Osteoblast (primary cell): ENCODE data around the gene TLR5. TPM values are rescaled to one million over a fixed set of nuclear protein-coding genes. Genes with fewer than 3 reads are reported as not detected.

Experiments
- DNase-seq: peaks from one replicate; pipeline ENCODE4 v3.0.0; 2011; ENCODE audit warnings: low spot score, mixed read lengths; ENCODE audit not compliant: insufficient read length; ENCODE audit errors: missing footprints
- H2AFZ ChIP-seq: 2 replicates; pipeline ENCODE4 v1.6.0; 2011; ENCODE audit warnings: mild to moderate bottlenecking, low read length
- H3K27ac ChIP-seq: 2 replicates; pipeline ENCODE4 v1.5.1; 2011; ENCODE audit warnings: mild to moderate bottlenecking, low read depth, low read length, moderate library complexity
- H3K27me3 ChIP-seq: 2 replicates; pipeline ENCODE4 v1.6.0; 2012; ENCODE audit warnings: mild to moderate bottlenecking, control low read depth, inconsistent platforms, low read length, moderate library complexity; ENCODE audit not compliant: insufficient read depth
- H3K36me3 ChIP-seq: 2 replicates; pipeline ENCODE4 v1.5.1; 2011; ENCODE audit warnings: mild to moderate bottlenecking, low read length, control low read depth, moderate library complexity; ENCODE audit not compliant: insufficient read depth
- H3K4me1 ChIP-seq: 2 replicates; pipeline ENCODE4 v1.5.1; 2011; ENCODE audit warnings: mild to moderate bottlenecking, low read length, control low read depth, moderate library complexity; ENCODE audit not compliant: insufficient read depth
- H3K4me2 ChIP-seq: 2 replicates; pipeline ENCODE4 v1.6.0; 2011; ENCODE audit warnings: mild to moderate bottlenecking, low read length; ENCODE audit not compliant: insufficient read depth
- H3K4me3 ChIP-seq: fragments of 200-600 bp; sonication (generic); 3 replicates; pipeline ENCODE4 v1.5.1; 2012; ENCODE audit warnings: mild to moderate bottlenecking, low read length, inconsistent platforms; ENCODE audit not compliant: insufficient read depth
- H3K79me2 ChIP-seq: 2 replicates; pipeline ENCODE4 v1.6.0; 2012; ENCODE audit warnings: mild to moderate bottlenecking, low read length, control low read depth, inconsistent platforms; ENCODE audit not compliant: insufficient read depth
- H3K9me3 ChIP-seq: 2 replicates; pipeline ENCODE4 v1.5.1; 2011; ENCODE audit warnings: low read depth, low read length, control low read depth
- H4K20me1 ChIP-seq: 2 replicates; pipeline ENCODE4 v1.6.0; 2012; ENCODE audit warnings: mild to moderate bottlenecking, low read length, control low read depth; ENCODE audit not compliant: insufficient read depth
- total RNA-seq: library from RNA; depleted of rRNA; stranded (reverse); fragments of >200 nt; gene quantifications from 2 replicates; pipeline ENCODE4 v1.2.3, GENCODE V29; 2012
- TF ChIP-seq, protein P1 (sequence below): IDR thresholded peaks from 2 replicates; pipeline ENCODE4 v1.5.1; 2011; ENCODE audit warnings: mild to moderate bottlenecking, low read depth, low read length, moderate library complexity; ENCODE audit errors: extremely low read depth

Gene TLR5
- total RNA-seq, 1 donor = under 0.01 TPM

DNA sequence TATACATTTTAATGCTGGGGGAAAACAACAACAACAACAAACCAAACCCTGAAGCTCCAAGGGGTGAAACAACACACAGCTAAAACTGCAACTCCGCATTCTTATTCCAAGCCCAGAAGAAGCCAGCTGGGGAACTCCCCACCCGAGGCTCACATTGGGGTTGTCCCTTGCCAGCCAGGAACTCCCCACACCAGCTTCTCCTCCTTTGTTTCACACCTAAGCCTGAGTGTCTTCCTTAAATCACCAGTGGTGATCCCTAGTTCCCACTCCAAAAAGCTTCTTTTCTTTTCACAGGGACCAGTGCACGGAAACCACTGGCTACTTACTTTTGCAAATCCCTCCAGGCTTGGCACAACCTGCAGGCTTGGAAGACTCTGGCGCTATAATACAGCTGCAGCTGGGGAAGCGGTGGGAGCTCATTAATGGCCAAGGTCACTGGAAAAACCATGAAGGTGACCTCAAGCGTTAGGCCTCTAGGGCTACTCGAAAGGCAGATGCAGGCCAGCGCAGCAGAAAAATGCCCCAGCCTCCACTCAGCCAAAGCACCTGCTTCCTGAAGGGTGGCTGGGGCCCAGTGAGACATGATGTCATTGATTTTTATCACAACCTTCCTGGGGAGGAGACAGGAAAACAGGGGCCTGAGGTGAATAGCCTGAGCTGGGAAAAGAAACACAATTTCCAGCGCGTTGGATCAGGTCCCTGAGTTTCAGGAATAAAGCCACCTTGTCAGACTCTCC lies 40.1 kb downstream of the TLR5 start:
- Histone ChIP-seq H3K27ac (no peak overlapping the region), H3K79me2 (no peaks in the 10 kb centered on the region), H3K27me3 (peaks cover 24% of the 10 kb centered on the region), H4K20me1 (no peaks in the 10 kb centered on the region), H3K4me1 (no peaks in the 10 kb centered on the region), H3K4me3 (no peak overlapping the region), H3K9me3 (peaks cover 2% of the 10 kb centered on the region), H2AFZ (no peak overlapping the region), H3K4me2 (no peak overlapping the region), H3K36me3 (no peaks in the 10 kb centered on the region)
- TF ChIP-seq, protein P1, sequence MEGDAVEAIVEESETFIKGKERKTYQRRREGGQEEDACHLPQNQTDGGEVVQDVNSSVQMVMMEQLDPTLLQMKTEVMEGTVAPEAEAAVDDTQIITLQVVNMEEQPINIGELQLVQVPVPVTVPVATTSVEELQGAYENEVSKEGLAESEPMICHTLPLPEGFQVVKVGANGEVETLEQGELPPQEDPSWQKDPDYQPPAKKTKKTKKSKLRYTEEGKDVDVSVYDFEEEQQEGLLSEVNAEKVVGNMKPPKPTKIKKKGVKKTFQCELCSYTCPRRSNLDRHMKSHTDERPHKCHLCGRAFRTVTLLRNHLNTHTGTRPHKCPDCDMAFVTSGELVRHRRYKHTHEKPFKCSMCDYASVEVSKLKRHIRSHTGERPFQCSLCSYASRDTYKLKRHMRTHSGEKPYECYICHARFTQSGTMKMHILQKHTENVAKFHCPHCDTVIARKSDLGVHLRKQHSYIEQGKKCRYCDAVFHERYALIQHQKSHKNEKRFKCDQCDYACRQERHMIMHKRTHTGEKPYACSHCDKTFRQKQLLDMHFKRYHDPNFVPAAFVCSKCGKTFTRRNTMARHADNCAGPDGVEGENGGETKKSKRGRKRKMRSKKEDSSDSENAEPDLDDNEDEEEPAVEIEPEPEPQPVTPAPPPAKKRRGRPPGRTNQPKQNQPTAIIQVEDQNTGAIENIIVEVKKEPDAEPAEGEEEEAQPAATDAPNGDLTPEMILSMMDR = no peak
- no peak for DNase-seq

DNA sequence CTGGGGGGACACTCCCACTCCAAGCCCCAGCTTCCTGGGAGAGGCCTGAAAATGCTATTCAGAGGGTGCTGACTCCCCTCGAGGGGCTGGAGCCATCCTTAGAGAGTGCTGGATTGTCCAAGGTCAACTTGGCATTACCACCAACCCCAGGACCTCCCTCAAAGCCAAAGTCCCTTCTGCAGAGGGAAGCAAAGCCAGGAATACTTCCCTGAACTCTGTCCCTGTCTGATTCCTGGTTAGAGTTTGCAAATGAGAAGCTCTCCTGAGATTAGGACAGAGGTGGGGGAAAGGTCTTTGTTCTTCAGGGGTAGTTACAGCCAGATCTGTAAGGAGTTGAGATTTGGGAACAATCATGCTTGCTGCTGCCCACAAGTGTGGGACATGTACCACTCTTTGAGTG lies 45.3 kb downstream of the TLR5 start:
- Histone ChIP-seq H3K79me2 (no peaks in the 10 kb centered on the region), H4K20me1 (no peaks in the 10 kb centered on the region), H3K27ac (no peak overlapping the region), H3K27me3 (peaks cover 20% of the 10 kb centered on the region), H3K4me2 (no peak overlapping the region), H3K4me3 (no peak overlapping the region), H3K9me3 (peaks cover 2% of the 10 kb centered on the region), H3K36me3 (no peaks in the 10 kb centered on the region), H2AFZ (no peak overlapping the region), H3K4me1 (no peaks in the 10 kb centered on the region)
- peak; percentile 37 for DNase-seq
- TF ChIP-seq, protein P1 = no peak

DNA sequence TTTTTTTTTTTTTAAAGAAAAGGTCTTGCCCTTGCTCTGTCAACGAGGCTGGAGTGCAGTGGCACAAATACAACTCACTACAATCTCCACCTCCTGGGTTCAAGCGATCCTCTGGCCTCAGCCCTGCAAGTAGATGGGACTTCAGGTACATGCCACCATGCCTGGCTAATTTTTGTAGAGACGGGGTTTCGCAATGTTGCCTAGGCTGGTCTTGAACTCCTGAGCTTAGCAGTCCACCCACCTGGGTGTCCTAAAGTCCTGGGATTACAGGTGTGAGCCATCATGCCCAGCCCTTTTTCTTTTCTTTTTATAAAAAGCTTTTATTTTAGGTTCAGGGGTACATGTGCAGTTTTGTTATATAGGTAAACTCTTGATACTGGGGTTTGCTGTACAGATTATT lies 47.2 kb downstream of the TLR5 start:
- DNase-seq = no peak
- Histone ChIP-seq H3K79me2 (no peaks in the 10 kb centered on the region), H3K27ac (no peak overlapping the region), H3K4me1 (no peaks in the 10 kb centered on the region), H3K4me3 (no peak overlapping the region), H3K4me2 (no peak overlapping the region), H2AFZ (no peak overlapping the region), H3K9me3 (peaks cover 2% of the 10 kb centered on the region), H4K20me1 (no peaks in the 10 kb centered on the region), H3K27me3 (peaks cover 16% of the 10 kb centered on the region), H3K36me3 (no peaks in the 10 kb centered on the region)
- TF ChIP-seq, protein P1 = no peak

DNA sequence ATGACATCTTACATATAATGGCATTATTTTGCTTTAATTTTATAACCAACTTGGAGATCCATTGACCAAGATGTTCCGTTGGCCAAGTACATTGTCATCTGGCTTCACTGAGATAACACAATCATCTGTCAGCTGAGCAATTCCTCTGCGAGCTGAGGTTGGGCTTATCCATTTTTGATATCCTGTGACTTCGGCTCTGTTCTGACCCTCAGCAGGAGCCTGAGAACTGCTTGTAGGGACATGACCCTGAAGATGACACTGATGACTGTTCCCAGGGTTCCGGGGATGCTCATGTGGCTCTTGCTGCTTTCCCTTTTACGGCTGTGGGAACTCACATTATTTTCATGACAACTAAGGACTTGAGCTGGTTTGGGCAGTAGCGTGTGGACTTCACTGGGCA lies 51.2 kb downstream of the TLR5 start:
- Histone ChIP-seq H3K4me2 (no peak overlapping the region), H3K27me3 (peaks cover 7% of the 10 kb centered on the region), H3K4me3 (no peak overlapping the region), H3K79me2 (no peaks in the 10 kb centered on the region), H4K20me1 (no peaks in the 10 kb centered on the region), H3K27ac (no peak overlapping the region), H3K4me1 (no peaks in the 10 kb centered on the region), H3K36me3 (no peaks in the 10 kb centered on the region), H2AFZ (no peak overlapping the region), H3K9me3 (no peaks in the 10 kb centered on the region)
- no peak for DNase-seq
- TF ChIP-seq, protein P1 = no peak
